CD4-positive, alpha-beta T cell treated with Interleukin-4 for 1 hour (primary cell): ENCODE measurements around the gene ARVCF.
A peak's percentile ranks its signal among the peaks of the same experiment; 100 is the strongest.

Experiments
- DNase-seq, 2 donors: peaks; one replicate each; pipeline ENCODE4 v3.0.0-alpha.2; 2020 to 2022

ARVCF gene

GRCh38 chr22:20015187-20015625 is 1.4 kb downstream of the ARVCF start:
- DNase-seq = no peak

GRCh38 chr22:20014526-20015186 is 2.0 kb downstream of the ARVCF start:
- DNase-seq = no peak

GRCh38 chr22:20013382-20013871 is 3.2 kb downstream of the ARVCF start:
- DNase-seq = peak; percentile 13 to 46

DNA sequence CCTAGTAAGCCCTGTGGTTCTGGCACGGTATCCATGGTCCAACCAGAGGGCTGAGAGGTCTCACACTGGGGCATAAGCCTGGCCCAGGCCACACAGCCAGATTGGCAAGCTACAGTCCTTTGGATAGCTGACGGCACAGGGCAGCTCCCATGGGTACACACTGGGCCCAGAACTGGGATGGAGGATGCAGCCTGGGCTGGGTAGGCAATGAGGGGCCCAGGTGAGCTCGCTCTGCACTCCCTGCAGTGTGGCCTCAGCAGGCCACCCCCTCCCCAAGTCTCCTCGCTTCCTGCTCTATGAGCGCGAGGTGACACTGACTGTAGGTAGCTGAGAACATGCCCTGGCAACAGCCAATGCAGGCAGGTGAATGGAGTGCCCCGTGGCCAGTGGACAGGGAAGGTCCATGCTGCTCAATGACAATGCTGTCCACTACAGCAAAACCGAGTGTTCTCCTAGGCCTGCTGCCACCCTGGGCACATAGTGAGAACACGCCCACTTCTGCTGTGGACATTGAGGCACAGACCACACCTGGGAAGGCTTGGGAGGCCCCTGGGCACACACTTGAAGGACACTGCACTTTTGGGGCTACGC is 3.8 kb downstream of the ARVCF start:
- DNase-seq = no peak

DNA sequence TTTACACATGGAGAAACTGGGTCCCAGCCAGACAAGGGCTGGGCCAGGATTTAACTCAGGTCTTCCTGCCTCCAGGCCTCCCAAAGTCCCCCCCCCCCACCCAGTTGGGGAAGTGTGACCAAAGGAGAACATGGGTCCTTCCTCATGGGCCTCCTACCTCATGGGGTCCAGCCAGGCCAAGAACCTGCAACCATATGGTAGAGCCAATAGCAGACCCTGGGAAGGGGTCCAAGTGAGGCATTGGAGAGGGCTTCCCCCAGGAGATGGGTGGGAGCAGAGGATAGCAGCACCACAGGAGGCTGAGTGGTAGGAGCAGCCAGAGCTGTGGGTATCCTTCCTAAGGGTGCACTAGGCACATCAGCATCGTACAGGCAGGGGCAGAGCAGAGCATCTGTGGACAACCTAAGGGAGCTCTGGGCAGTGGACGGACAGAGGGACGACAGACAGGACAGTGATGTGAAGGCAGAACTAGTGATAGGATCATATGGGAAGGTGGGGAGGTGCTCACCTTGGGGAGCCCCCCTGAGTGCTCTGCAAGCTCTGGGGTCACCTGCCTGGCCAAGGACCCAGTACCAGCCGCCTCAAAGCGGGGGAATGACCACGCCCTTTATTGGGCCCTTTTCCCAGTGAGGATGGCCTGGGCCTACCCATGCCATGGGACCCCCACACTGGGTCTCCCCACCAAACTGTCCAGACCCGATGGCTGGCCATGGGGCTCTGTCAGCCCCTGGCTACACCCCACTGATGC is 4.5 kb downstream of the ARVCF start:
- no peak for DNase-seq

- no peak for DNase-seq
Observed at GRCh38 chr22:20011123-20011992, 5.3 kb downstream of the ARVCF start.

GRCh38 chr22:20010307-20011122 is 6.1 kb downstream of the ARVCF start:
- DNase-seq = no peak

GRCh38 chr22:20009582-20010306 is 6.9 kb downstream of the ARVCF start:
- no peak for DNase-seq

DNA sequence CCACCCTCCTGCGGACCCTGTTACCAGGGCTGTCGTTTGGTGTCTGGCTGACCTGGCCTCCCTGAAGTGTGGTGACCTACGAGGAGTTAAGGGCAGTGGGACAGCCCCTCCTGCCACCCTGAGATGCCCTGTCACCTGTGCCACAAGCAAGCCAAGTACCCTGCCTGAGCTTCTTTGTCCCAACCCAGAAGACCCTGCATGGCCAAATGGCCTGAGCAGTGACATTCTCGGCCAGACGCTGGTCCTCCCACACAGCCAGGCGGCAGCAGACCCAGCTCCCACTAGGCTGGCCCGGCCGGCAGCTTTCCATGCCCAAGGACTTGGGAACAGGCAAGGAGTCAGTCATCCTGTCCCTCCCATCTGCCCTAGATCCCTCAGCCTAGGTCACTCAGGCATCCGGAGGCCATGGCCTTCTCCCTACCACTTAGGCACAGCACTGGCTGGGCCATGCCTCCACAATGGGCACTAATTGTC is 7.6 kb downstream of the ARVCF start:
- no peak for DNase-seq

GRCh38 chr22:20008221-20008995 is 8.2 kb downstream of the ARVCF start:
- no peak for DNase-seq

DNA sequence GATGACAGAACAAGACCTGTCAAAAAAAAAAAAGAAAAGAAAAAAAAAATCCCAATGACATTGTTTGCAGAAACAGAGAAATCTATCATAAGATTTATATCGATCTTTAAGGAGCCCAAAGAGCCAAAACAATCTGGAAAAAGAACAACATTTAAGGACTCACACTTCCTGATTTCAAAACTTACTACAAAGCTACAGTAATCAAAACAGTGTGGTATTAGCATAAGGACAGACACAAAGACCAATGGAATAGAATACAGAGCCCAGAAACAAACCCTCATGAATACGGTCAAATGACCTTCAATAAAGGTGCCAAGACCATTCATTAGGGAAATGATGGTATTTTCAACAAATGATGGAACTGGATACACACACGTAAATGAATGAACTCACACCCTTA is 12.2 kb downstream of the ARVCF start:
- DNase-seq = no peak

DNA sequence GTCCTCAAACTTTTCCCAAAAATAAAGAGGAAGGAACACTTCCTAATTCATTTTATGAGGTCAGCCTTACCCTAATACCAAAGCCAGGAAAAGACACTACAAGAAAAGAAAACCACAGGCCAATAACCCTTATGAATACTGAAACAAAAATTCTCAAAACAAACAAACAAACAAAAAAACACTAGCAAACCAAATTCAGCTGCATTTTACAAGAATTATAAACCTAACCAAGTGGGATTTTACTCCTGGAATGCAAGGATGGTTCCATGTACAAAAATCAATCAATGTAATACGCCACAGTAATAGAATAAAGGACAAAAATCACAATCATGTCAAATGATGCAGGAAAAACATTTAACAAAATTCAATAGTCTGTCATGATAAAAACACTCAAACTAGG is 13.3 kb downstream of the ARVCF start:
- no peak for DNase-seq

- DNase-seq = no peak
Observed at GRCh38 chr22:20002636-20003035, 14.0 kb downstream of the ARVCF start.

GRCh38 chr22:20002128-20002527 is 14.5 kb downstream of the ARVCF start:
- no peak for DNase-seq

- DNase-seq = no peak
Observed at GRCh38 chr22:20001082-20001638, 15.5 kb downstream of the ARVCF start.

DNA sequence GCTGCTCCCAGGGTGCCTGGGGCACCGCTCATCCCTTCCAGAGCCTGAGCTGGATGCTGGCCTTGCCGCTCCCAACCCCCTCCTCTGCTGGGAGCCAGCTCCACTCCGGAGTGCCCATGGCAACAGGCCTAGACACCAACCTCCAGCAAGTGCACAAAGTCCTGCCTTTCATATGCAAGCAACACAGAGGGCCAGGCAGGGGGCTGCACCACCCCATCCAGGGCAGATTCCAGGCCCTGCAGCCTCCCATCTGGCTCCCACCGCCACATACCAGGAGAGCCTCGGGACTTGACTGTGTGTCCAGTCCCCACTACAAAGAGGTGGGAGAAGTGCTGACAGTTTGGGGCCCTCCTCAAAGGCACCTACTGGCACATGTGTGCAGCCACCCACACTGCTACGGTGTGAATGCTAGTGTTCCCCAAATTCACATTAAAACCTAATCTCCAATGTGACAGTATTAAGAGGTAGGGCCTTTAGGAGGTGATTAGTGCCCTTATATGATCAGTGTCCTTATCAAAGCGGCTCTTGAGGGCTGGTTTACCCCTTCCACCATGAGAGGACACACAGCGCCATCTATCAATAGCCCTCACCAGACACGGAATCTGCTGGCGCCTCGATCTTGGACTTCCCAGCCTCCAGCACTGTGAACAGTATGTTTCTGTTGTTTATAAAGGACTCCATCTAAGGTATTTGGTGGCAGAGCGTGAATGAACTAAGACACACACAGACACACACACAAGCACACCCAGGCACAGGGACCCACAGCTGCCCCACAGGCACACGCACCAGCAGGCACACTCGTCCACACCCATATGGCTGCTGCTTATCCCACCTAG is 16.2 kb downstream of the ARVCF start:
- no peak for DNase-seq

DNA sequence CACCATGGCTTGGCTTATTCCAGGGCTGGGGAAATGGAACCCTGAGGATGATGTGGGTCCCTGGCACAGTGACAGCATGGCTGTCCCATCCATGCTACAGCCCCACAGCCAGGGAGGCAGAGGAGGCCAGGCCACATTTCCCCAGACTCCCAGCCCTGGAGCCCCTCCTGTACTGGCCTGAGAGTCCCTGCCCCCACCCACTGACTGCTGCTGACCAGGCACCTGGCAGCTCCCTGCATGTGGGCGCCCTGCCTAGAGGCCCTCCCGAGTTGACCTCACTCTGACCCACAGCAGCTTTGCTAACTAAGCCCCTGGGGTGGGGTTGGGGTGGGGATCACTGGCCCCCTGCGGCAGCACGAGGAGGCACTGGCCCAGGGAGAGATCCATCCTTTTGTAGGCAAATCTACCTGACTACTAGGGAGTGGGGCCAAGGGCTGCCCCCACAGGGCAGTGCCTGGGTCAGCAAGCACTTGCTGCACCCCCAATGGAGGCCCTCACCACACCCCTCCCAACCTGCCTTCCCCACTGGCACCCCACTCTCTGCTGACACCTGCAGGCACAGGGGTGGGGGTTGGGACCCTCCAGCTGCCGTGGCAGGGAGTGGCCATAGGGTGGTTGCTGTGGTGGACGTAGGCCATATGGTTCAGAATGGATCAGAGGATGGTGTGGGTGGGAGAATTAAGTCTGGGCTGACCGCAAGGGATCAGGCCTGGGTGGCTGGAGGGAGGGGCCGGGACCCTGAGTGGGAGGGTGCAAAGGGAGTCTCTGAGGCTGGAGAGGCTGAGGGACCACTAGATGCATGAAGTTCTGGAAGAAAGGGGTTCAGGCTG is 17.4 kb downstream of the ARVCF start:
- DNase-seq = no peak
